ENCODE measurements around the gene SVOPL.

SVOPL gene

GRCh38 chr7:138726288-138726687 lies 25.1 kb upstream of the SVOPL start:
- peak; percentile 9 for TF ChIP-seq CTCF (IDR thresholded peaks at IDR 0.05; ENCODE audit: extremely low read depth, missing control alignments)
- no peak for DNase-seq (ENCODE audit: low spot score)

DNA sequence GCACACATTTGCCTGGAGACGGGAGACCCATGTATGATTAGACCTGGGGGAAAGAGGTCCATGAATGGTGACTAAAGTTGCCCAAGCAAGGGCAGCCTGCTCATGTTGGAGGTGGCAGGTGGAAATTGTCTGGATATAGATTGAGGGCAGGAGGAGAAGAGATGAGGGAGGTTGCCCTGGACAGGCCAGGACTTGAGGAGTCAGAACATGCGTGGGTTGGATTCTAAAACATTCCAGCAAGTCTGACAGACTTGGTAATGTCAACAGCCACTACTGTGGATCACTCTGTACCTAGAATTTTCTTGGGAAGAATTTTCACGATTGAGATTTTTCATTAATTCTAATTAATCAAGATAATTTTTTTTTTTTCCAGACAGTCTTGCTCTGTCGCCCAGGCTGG lies 19.1 kb upstream of the SVOPL start:
- DNase-seq (ENCODE audit: low spot score) = no peak
- TF ChIP-seq CTCF (IDR thresholded peaks at IDR 0.05; ENCODE audit: extremely low read depth, missing control alignments) = no peak

DNA sequence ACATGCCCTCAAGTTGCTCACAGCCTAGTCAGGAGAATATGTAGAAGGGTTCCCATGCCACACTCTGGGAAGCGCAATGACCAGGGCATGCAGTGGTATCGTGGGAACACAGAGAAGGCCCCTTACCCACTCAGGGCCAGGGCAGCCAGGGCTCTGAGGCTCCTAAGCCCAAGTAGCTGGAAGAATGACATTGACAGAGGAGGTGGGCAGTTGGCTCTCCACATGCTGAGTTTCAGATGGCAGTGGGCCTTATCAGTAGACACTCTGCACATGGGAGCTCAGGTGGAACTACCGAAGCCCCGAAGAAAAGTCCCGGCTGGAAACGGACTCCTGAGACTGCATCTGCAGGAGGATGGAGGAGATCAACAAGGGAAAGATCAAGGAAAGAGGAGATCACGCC lies 15.7 kb upstream of the SVOPL start:
- no peak for DNase-seq (ENCODE audit: low spot score)
- TF ChIP-seq CTCF (IDR thresholded peaks at IDR 0.05; ENCODE audit: extremely low read depth, missing control alignments) = no peak

- no peak for TF ChIP-seq CTCF (IDR thresholded peaks at IDR 0.05; ENCODE audit: extremely low read depth, missing control alignments)
- no peak for DNase-seq (ENCODE audit: low spot score)
These were observed 12.0 kb upstream of the SVOPL start for GRCh38 chr7:138713191-138713590.

DNA sequence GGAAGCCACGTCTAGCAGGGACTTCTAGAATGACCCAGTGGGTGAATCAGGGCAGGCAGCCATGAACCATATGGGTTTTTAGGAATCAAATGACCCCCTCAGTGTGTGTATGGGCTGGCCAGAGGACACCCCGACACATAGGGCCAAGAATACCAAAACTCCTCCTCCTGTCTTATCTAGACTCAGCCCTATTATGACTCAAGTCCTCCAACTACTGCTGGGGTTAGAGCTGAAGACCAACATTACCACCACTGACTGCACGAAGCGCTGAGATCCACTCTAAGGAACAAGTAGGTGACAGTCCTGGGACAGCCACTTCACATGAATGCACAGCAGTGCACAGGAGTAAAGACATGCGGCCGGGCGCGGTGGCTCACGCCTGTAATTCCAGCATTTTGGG lies 11.5 kb upstream of the SVOPL start:
- no peak for TF ChIP-seq CTCF (IDR thresholded peaks at IDR 0.05; ENCODE audit: extremely low read depth, missing control alignments)
- DNase-seq (ENCODE audit: low spot score) = no peak

- no peak for TF ChIP-seq CTCF (IDR thresholded peaks at IDR 0.05; ENCODE audit: extremely low read depth, missing control alignments)
- DNase-seq (ENCODE audit: low spot score) = no peak
These were observed 9.6 kb upstream of the SVOPL start for GRCh38 chr7:138710536-138711385.

DNA sequence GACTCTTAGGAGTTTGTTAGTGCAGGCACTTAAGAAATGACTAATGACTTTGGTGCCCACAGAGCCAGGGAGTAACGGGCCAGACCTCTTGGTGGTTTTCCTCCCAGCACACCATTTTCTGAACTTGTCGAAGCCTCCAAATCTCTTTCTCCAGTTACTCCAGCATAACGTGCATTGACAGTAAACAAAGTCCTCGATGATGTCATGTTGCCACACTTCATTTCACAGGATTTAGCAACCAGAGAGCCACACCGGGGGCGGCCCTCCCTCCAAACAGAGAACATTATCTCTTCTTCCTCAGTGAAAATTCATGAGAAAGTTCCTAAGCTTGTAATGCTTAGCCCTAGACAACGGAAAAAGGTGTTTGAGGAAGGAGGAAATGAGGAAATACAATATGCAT lies 4.0 kb upstream of the SVOPL start:
- DNase-seq (ENCODE audit: low spot score) = no peak

More for the DNA sequence above, 4.0 kb upstream of the SVOPL start:
- TF ChIP-seq CTCF (IDR thresholded peaks at IDR 0.05; ENCODE audit: extremely low read depth, missing control alignments) = no peak

Data from GM20000 (cell line).